ENCODE data around the gene WDFY2.

The WDFY2 gene

GRCh38 chr13:51715613-51716012 lies 131.4 kb downstream of the WDFY2 start:
- Histone ChIP-seq H3K27me3 (ENCODE audit: insufficient read depth, insufficient read length) (no peaks in the 10 kb centered on the region), H3K9me3 (ENCODE audit: insufficient read depth, low read length) (no peaks in the 10 kb centered on the region), H3K36me3 (ENCODE audit: insufficient read depth, insufficient read length, low read length) (no peaks in the 10 kb centered on the region), H3K9ac (ENCODE audit: insufficient read length, low read depth) (no peak overlapping the region), H3K4me1 (ENCODE audit: insufficient read depth, insufficient read length) (no peaks in the 10 kb centered on the region), H3K4me3 (ENCODE audit: insufficient read length, low read depth) (no peak overlapping the region)
- DNase-seq (ENCODE audit: low read depth, low spot score), result no peak
- no peak for TF ChIP-seq YY1 (IDR thresholded peaks at IDR 0.05; ENCODE audit: insufficient read depth, insufficient read length)
- TF ChIP-seq ZNF274 (IDR thresholded peaks at IDR 0.05; ENCODE audit: low read depth, low read length), result no peak
- no peak for TF ChIP-seq SUZ12 (IDR thresholded peaks at IDR 0.05; ENCODE audit: extremely low read depth, insufficient read depth, insufficient read length)

DNA sequence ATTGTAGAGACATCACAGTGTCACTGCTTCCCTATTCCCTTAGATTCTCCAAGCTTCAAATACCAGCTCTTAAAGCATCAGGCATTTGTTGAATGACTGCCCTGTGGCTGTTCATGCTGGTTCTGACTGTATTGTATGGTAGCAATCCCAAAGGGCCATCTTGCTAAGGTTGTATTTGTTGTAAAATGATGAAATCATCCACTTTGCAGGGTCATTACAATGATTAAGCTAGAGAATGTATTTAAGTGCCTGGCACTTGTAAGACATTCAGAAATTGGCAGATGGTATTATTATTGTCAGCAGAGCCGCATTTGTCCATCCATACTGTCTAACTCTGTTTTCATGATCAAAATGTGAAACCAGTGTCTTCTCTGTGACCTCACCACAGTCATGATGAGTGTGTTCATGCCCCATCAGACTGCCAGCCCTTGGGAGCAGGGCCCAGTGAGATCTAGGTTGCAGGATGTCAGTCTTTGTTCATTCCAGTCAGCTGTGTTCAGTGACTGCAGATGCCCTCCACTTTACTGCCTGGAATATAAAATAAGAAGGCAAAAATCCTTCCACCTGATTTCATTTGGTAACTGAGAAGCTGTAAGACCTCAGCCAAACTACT lies 133.6 kb downstream of the WDFY2 start:
- Histone ChIP-seq H3K27me3 (ENCODE audit: insufficient read depth, insufficient read length) (no peaks in the 10 kb centered on the region), H3K4me1 (ENCODE audit: insufficient read depth, insufficient read length) (no peaks in the 10 kb centered on the region), H3K4me3 (ENCODE audit: insufficient read length, low read depth) (no peak overlapping the region), H3K36me3 (ENCODE audit: insufficient read depth, insufficient read length, low read length) (no peaks in the 10 kb centered on the region), H3K9me3 (ENCODE audit: insufficient read depth, low read length) (no peaks in the 10 kb centered on the region), H3K9ac (ENCODE audit: insufficient read length, low read depth) (no peak overlapping the region)
- no peak for DNase-seq (ENCODE audit: low read depth, low spot score)
- TF ChIP-seq ZNF274 (IDR thresholded peaks at IDR 0.05; ENCODE audit: low read depth, low read length) (no peak), YY1 (IDR thresholded peaks at IDR 0.05; ENCODE audit: insufficient read depth, insufficient read length) (no peak), SUZ12 (IDR thresholded peaks at IDR 0.05; ENCODE audit: extremely low read depth, insufficient read depth, insufficient read length) (no peak)

DNA sequence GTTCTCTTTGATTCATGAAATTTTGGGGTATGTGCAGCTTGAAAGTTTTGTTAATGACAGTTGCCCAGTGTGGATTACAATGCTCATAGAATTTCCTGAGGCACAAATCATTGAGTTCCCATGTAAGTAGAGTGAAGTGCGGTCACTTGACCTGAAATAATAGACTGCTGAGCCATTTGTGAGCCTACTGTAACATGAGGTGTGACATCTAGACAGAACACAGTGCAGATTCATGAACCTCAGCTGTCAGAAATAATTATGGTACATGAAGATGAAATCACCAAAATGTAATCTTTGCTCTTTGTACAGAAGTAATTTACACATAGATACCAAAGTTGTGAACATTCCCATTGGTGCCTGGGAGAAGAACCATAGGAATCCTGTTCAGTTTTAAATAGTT lies 135.1 kb downstream of the WDFY2 start:
- Histone ChIP-seq H3K27me3 (ENCODE audit: insufficient read depth, insufficient read length) (no peaks in the 10 kb centered on the region), H3K4me1 (ENCODE audit: insufficient read depth, insufficient read length) (no peaks in the 10 kb centered on the region), H3K9me3 (ENCODE audit: insufficient read depth, low read length) (no peaks in the 10 kb centered on the region), H3K4me3 (ENCODE audit: insufficient read length, low read depth) (no peak overlapping the region), H3K36me3 (ENCODE audit: insufficient read depth, insufficient read length, low read length) (no peaks in the 10 kb centered on the region), H3K9ac (ENCODE audit: insufficient read length, low read depth) (no peak overlapping the region)
- no peak for DNase-seq (ENCODE audit: low read depth, low spot score)
- TF ChIP-seq YY1 (IDR thresholded peaks at IDR 0.05; ENCODE audit: insufficient read depth, insufficient read length), result no peak
- no peak for TF ChIP-seq SUZ12 (IDR thresholded peaks at IDR 0.05; ENCODE audit: extremely low read depth, insufficient read depth, insufficient read length)
- no peak for TF ChIP-seq ZNF274 (IDR thresholded peaks at IDR 0.05; ENCODE audit: low read depth, low read length)

- no peaks in the 10 kb centered on the region for H3K9me3 ChIP-seq (ENCODE audit: insufficient read depth, low read length)
- no peak for TF ChIP-seq ZNF274 (IDR thresholded peaks at IDR 0.05; ENCODE audit: low read depth, low read length)
- TF ChIP-seq YY1 (IDR thresholded peaks at IDR 0.05; ENCODE audit: insufficient read depth, insufficient read length), result no peak
- no peak for TF ChIP-seq SUZ12 (IDR thresholded peaks at IDR 0.05; ENCODE audit: extremely low read depth, insufficient read depth, insufficient read length)
- DNase-seq (ENCODE audit: low read depth, low spot score), result no peak
- no peak overlapping the region for H3K4me3 ChIP-seq (ENCODE audit: insufficient read length, low read depth)
- no peak overlapping the region for H3K9ac ChIP-seq (ENCODE audit: insufficient read length, low read depth)
- H3K27me3 ChIP-seq (ENCODE audit: insufficient read depth, insufficient read length), result no peaks in the 10 kb centered on the region
- no peaks in the 10 kb centered on the region for H3K36me3 ChIP-seq (ENCODE audit: insufficient read depth, insufficient read length, low read length)
- no peaks in the 10 kb centered on the region for H3K4me1 ChIP-seq (ENCODE audit: insufficient read depth, insufficient read length)
These were observed 137.2 kb downstream of the WDFY2 start for GRCh38 chr13:51721496-51721895.

GRCh38 chr13:51723529-51723928 lies 139.3 kb downstream of the WDFY2 start:
- Histone ChIP-seq H3K9ac (ENCODE audit: insufficient read length, low read depth) (no peak overlapping the region), H3K4me1 (ENCODE audit: insufficient read depth, insufficient read length) (no peaks in the 10 kb centered on the region), H3K27me3 (ENCODE audit: insufficient read depth, insufficient read length) (no peaks in the 10 kb centered on the region), H3K4me3 (ENCODE audit: insufficient read length, low read depth) (no peak overlapping the region), H3K9me3 (ENCODE audit: insufficient read depth, low read length) (no peaks in the 10 kb centered on the region), H3K36me3 (ENCODE audit: insufficient read depth, insufficient read length, low read length) (no peaks in the 10 kb centered on the region)
- no peak for TF ChIP-seq SUZ12 (IDR thresholded peaks at IDR 0.05; ENCODE audit: extremely low read depth, insufficient read depth, insufficient read length)
- no peak for TF ChIP-seq ZNF274 (IDR thresholded peaks at IDR 0.05; ENCODE audit: low read depth, low read length)
- no peak for TF ChIP-seq YY1 (IDR thresholded peaks at IDR 0.05; ENCODE audit: insufficient read depth, insufficient read length)
- DNase-seq (ENCODE audit: low read depth, low spot score), result no peak

GRCh38 chr13:51724721-51725120 lies 140.5 kb downstream of the WDFY2 start:
- Histone ChIP-seq H3K27me3 (ENCODE audit: insufficient read depth, insufficient read length) (no peaks in the 10 kb centered on the region), H3K9ac (ENCODE audit: insufficient read length, low read depth) (no peak overlapping the region), H3K4me3 (ENCODE audit: insufficient read length, low read depth) (no peak overlapping the region), H3K9me3 (ENCODE audit: insufficient read depth, low read length) (no peaks in the 10 kb centered on the region), H3K4me1 (ENCODE audit: insufficient read depth, insufficient read length) (no peaks in the 10 kb centered on the region), H3K36me3 (ENCODE audit: insufficient read depth, insufficient read length, low read length) (no peaks in the 10 kb centered on the region)
- no peak for TF ChIP-seq YY1 (IDR thresholded peaks at IDR 0.05; ENCODE audit: insufficient read depth, insufficient read length)
- TF ChIP-seq SUZ12 (IDR thresholded peaks at IDR 0.05; ENCODE audit: extremely low read depth, insufficient read depth, insufficient read length), result no peak
- no peak for TF ChIP-seq ZNF274 (IDR thresholded peaks at IDR 0.05; ENCODE audit: low read depth, low read length)
- DNase-seq (ENCODE audit: low read depth, low spot score), result no peak

DNA sequence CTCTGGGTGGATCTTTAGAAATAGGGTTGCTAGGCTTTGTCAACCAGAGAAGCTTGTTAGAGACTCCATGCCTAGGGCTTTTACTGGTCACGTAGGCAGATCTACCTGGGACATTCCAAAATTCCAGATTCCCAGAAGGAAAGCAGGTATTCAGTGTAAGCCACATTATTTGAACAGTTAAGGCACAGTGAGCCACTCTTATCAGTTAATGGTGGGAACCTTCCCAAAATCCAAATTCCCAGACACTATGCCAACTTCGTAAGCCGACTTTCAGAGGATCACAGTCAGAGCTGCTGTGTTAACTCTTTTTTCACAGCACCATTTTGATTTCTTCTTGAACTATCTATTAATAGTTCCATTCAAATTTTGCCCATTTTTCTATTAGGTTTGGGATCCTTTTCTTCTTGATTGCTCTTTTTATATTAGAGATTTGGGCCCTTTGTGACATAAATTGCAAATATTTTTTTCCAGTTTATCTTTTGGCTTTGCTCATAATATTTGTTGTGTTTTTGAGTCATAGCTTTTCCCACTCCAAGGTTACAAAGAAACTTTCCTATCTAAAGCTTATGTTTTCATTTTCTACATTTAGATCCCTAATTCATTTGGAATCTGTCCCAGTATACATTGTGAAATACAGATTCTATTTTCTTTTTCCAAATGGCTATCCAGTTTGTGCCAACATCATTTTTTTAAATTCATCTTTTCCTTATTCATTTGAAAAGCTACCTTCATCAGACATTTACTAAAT lies 142.4 kb downstream of the WDFY2 start:
- no peaks in the 10 kb centered on the region for H3K4me1 ChIP-seq (ENCODE audit: insufficient read depth, insufficient read length)
- no peaks in the 10 kb centered on the region for H3K9me3 ChIP-seq (ENCODE audit: insufficient read depth, low read length)
- TF ChIP-seq SUZ12 (IDR thresholded peaks at IDR 0.05; ENCODE audit: extremely low read depth, insufficient read depth, insufficient read length) (no peak), YY1 (IDR thresholded peaks at IDR 0.05; ENCODE audit: insufficient read depth, insufficient read length) (no peak), ZNF274 (IDR thresholded peaks at IDR 0.05; ENCODE audit: low read depth, low read length) (no peak)
- no peak overlapping the region for H3K4me3 ChIP-seq (ENCODE audit: insufficient read length, low read depth)
- H3K36me3 ChIP-seq (ENCODE audit: insufficient read depth, insufficient read length, low read length), result no peaks in the 10 kb centered on the region
- H3K9ac ChIP-seq (ENCODE audit: insufficient read length, low read depth), result no peak overlapping the region
- no peak for DNase-seq (ENCODE audit: low read depth, low spot score)
- H3K27me3 ChIP-seq (ENCODE audit: insufficient read depth, insufficient read length), result no peaks in the 10 kb centered on the region
